Measurements from ENCODE around the gene ST8SIA6. TPM values are rescaled to one million over a fixed set of nuclear protein-coding genes. Genes with fewer than 3 reads are reported as not detected.
"Not testable (repeated sequence)": the region's sequence is repeated elsewhere in the genome, so short reads cannot be mapped to it uniquely, and the experiment has no call there.

Gene ST8SIA6
- total RNA-seq, 1 donor from 2014 or later = 0.13 TPM

- no peak overlapping the region for H3K27ac Mint-ChIP-seq
- POLR2A ChIA-PET = no interaction called here
- peaks cover 9% of the 10 kb centered on the region for H3K27me3 Mint-ChIP-seq
- intact Hi-C loops (cut with micrococcal nuclease) = no loop called here
- H3K9me3 Mint-ChIP-seq = no peaks in the 10 kb centered on the region
- ATAC-seq (ENCODE audit: low read depth) = no peak
- CTCF ChIA-PET = no interaction called here
- DNase-seq = no peak
- no peaks in the 10 kb centered on the region for H3K4me1 Mint-ChIP-seq
- no peaks in the 10 kb centered on the region for H3K36me3 Mint-ChIP-seq (ENCODE audit: low read depth)
- H3K4me3 Mint-ChIP-seq = no peak overlapping the region
- TF ChIP-seq, protein P1, sequence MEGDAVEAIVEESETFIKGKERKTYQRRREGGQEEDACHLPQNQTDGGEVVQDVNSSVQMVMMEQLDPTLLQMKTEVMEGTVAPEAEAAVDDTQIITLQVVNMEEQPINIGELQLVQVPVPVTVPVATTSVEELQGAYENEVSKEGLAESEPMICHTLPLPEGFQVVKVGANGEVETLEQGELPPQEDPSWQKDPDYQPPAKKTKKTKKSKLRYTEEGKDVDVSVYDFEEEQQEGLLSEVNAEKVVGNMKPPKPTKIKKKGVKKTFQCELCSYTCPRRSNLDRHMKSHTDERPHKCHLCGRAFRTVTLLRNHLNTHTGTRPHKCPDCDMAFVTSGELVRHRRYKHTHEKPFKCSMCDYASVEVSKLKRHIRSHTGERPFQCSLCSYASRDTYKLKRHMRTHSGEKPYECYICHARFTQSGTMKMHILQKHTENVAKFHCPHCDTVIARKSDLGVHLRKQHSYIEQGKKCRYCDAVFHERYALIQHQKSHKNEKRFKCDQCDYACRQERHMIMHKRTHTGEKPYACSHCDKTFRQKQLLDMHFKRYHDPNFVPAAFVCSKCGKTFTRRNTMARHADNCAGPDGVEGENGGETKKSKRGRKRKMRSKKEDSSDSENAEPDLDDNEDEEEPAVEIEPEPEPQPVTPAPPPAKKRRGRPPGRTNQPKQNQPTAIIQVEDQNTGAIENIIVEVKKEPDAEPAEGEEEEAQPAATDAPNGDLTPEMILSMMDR (IDR thresholded peaks at IDR 0.05) = no peak
These were observed 45.1 kb downstream of the ST8SIA6 start for GRCh38 chr10:17409170-17409733.

- DNase-seq (no peak), ATAC-seq (ENCODE audit: low read depth) (no peak)
- intact Hi-C loops (cut with micrococcal nuclease) = no loop called here
- Mint-ChIP-seq H3K27ac (no peak overlapping the region), H3K9me3 (no peaks in the 10 kb centered on the region), H3K4me3 (no peak overlapping the region), H3K27me3 (peaks cover 3% of the 10 kb centered on the region), H3K4me1 (no peaks in the 10 kb centered on the region), H3K36me3 (ENCODE audit: low read depth) (no peaks in the 10 kb centered on the region)
- TF ChIP-seq, protein P1 (IDR thresholded peaks at IDR 0.05) = no peak
- ChIA-PET CTCF (no interaction called here), POLR2A (no interaction called here)
These were observed 47.3 kb downstream of the ST8SIA6 start for GRCh38 chr10:17407047-17407446.

GRCh38 chr10:17406036-17406834 is 48.2 kb downstream of the ST8SIA6 start:
- no peak for DNase-seq
- ChIA-PET POLR2A (no interaction called here), CTCF (no interaction called here)
- TF ChIP-seq, protein P1 (IDR thresholded peaks at IDR 0.05) = no peak
- no peak overlapping the region for H3K4me3 Mint-ChIP-seq
- H3K4me1 Mint-ChIP-seq = no peaks in the 10 kb centered on the region
- no peaks in the 10 kb centered on the region for H3K9me3 Mint-ChIP-seq
- ATAC-seq (ENCODE audit: low read depth) = no peak
- peaks cover 2% of the 10 kb centered on the region for H3K27me3 Mint-ChIP-seq
- intact Hi-C loops (cut with micrococcal nuclease) = no loop called here
- no peak overlapping the region for H3K27ac Mint-ChIP-seq
- no peaks in the 10 kb centered on the region for H3K36me3 Mint-ChIP-seq (ENCODE audit: low read depth)

DNA sequence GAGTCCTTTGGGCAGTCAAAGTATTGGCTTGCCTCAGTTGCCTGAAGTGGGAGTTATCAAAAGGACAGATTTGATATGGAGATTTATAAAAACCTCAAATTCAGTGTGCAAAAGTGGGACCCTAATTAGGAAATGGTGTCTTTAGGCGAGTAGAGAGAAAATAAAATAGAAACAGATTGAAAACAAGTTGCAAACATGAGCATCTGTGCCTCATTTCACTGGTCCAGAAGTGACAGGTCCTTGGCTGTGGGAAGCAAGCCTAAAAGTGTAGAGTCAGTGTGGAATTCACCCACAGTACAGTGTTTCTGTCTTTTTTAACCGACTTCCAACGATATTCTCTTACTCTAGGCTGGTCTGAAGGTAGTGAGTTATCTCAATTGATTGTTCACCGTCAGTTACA is 51.2 kb downstream of the ST8SIA6 start:
- DNase-seq (no peak), ATAC-seq (ENCODE audit: low read depth) (no peak)
- TF ChIP-seq, protein P1 (IDR thresholded peaks at IDR 0.05) = no peak
- Mint-ChIP-seq H3K4me1 (no peaks in the 10 kb centered on the region), H3K4me3 (no peak overlapping the region), H3K36me3 (ENCODE audit: low read depth) (no peaks in the 10 kb centered on the region), H3K27ac (no peak overlapping the region), H3K27me3 (peaks cover 2% of the 10 kb centered on the region), H3K9me3 (no peaks in the 10 kb centered on the region)
- intact Hi-C loops (cut with micrococcal nuclease) = no loop called here
- POLR2A ChIA-PET = no interaction called here
- CTCF ChIA-PET = no interaction called here

DNA sequence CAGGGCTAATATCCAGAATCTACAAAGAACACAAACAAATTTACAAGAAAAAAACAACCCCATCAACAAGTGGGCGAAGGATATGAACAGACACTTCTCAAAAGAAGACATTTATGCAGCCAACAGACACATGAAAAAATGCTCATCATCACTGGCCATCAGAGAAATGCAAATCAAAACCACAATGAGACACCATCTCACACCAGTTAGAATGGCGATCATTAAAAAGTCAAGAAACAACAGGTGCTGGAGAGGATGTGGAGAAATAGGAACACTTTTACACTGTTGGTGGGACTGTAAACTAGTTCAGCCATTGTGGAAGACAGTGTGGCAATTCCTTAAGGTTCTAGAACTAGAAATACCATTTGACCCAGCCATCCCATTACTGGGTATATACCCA is 52.4 kb downstream of the ST8SIA6 start:
- CTCF ChIA-PET, H3K27me3 Mint-ChIP-seq, POLR2A ChIA-PET: not testable (repeated sequence)

More for the DNA sequence above, 52.4 kb downstream of the ST8SIA6 start:
- H3K36me3 Mint-ChIP-seq (ENCODE audit: low read depth); H3K27ac Mint-ChIP-seq; H3K4me3 Mint-ChIP-seq; H3K4me1 Mint-ChIP-seq; ATAC-seq (ENCODE audit: low read depth); DNase-seq; H3K9me3 Mint-ChIP-seq; intact Hi-C loops (cut with micrococcal nuclease): not testable (repeated sequence)

Measured in activated B cell treated with CpG ODN at 0.5 μM for 24 hours (primary cell).